Ovary (tissue), 9 donors: Measurements from ENCODE around the gene METTL27. TPM values are rescaled to one million over a fixed set of nuclear protein-coding genes. Genes with fewer than 3 reads are reported as not detected.
"Not testable (repeated sequence)": the region's sequence is repeated elsewhere in the genome, so short reads cannot be mapped to it uniquely, and the experiment has no call there.

Experiments
- DNase-seq, 5 donors: peaks; one replicate each; pipeline ENCODE4 v3.0.0-alpha.2; 2019 to 2020
- H3K27ac ChIP-seq, 2 donors: fragments of 200-600 bp; one replicate each; pipeline versions ENCODE4 v1.5.1 to v1.8.0; 2019 to 2022
- H3K27me3 ChIP-seq: fragments of 200-600 bp; one replicate; pipeline ENCODE4 v1.8.0; 2022
- H3K36me3 ChIP-seq: fragments of 200-600 bp; sonication (generic); one replicate; pipeline ENCODE4 v1.5.1; 2019
- H3K4me1 ChIP-seq: one replicate; pipeline ENCODE4 v1.8.1; 2013; ENCODE audit warnings: mild to moderate bottlenecking, moderate library complexity; ENCODE audit not compliant: insufficient read depth
- H3K4me3 ChIP-seq: fragments of 200-600 bp; sonication (generic); one replicate; pipeline ENCODE4 v1.5.1; 2017
- H3K9me3 ChIP-seq, 2 donors: fragments of 200-600 bp in 1 of 2; sonication (generic) in 1 of 2; one replicate each; pipeline versions ENCODE4 v1.5.1 to v1.8.1; 2013 to 2019; ENCODE audit warnings: mild to moderate bottlenecking in 1 of 2, moderate library complexity in 1 of 2
- CTCF ChIP-seq, 3 donors: fragments of 450-650 bp in 2 of 3; fragments of 200-600 bp in 1 of 3; IDR thresholded peaks; one replicate each; pipeline versions ENCODE4 v1.5.1 to v1.8.0; 2016 to 2022; ENCODE audit warnings: antibody characterized with exemption in 3 of 3, mild to moderate bottlenecking in 1 of 3
- EP300 ChIP-seq: sonication (generic); formaldehyde crosslinking; IDR thresholded peaks from one replicate; pipeline ENCODE4 v1.6.1; 2017; ENCODE audit warnings: antibody characterized with exemption
- POLR2A ChIP-seq: fragments of 450-650 bp; IDR thresholded peaks from one replicate; pipeline ENCODE4 v1.6.1; 2017; ENCODE audit warnings: antibody characterized with exemption, mild to moderate bottlenecking, moderate library complexity
- WGBS, 3 donors: extraction: QIAGEN DNeasy Blood & Tissue Kit in 1 of 3; methylation state at CpG; one replicate each; pipeline versions ENCODE4 v1.1.5 to v1.1.7; 2013 to 2017; 5-methylcytosine and 5-hydroxymethylcytosine counted together
- intact Hi-C, 4 donors: fragments of 100-400 bp; cut with DNase I; formaldehyde crosslinking; loops; one replicate each; pipeline versions ENCODE4 v1.11.0 to v1.15.1; 2022 to 2023
- polyA plus RNA-seq, 2 donors: library from polyadenylated mRNA; stranded (reverse); fragments of 200-250 nt in 1 of 2; fragments of 350-450 nt in 1 of 2; fragmentation: Illumina TruSeq in 1 of 2; extraction: RNeasy Lipid Tissue Mini Kit (QIAGEN cat#74804) in 1 of 2; gene quantifications; one replicate each; pipeline ENCODE4 v1.2.3, GENCODE V29; 2013 to 2014
- total RNA-seq, 7 donors: library from RNA; depleted of rRNA in 2 of 7; stranded (reverse); fragments of >200 nt in 2 of 7; fragmentation: NEBNext Ultra II Directional in 3 of 7; extraction: Animal tissue kit (Norgen Biotek cat#: 25700) in 3 of 7; gene quantifications; one replicate each; pipeline versions ENCODE4 v1.1.0 to v1.2.4, GENCODE V29; 2016 to 2023
- donor health status: DM: no; HTN: no; CAD: no; lungs with moderate emphysema.
- donor health status: DM: no; HTN: no; CAD: no.
- donor health status: Bipolar disorder and iron deficiency.
- donor health status: DM: yes; HTN: yes; CAD: no.
- donor health status: DM: no; HTN: no; CAD: no.
- donor health status: DM: yes; HTN: yes; CAD: no.

The METTL27 gene
- total and polyA plus RNA-seq, 9 donors, result 1.8 to 25.6 (median 3.6) TPM; not detected in 1

- no peak for DNase-seq
- Histone ChIP-seq H3K4me1 (peaks cover 1% of the 10 kb centered on the region), H3K27ac (no peak overlapping the region), H3K9me3 (no peaks in the 10 kb centered on the region), H3K36me3 (no peaks in the 10 kb centered on the region), H3K27me3 (no peaks in the 10 kb centered on the region), H3K4me3 (no peak overlapping the region)
- WGBS, 3 donors, result 70 to 81% (median 75%) methylated on average over 5 of the region's 5 CpGs
- TF ChIP-seq POLR2A, result no peak
- no peak for TF ChIP-seq EP300
- TF ChIP-seq CTCF (IDR thresholded peaks at IDR 0.05), result no peak
- intact Hi-C loops, result no loop called here
These were observed 19.1 kb downstream of the METTL27 start for GRCh38 chr7:73823257-73823656.

- no peaks in the 10 kb centered on the region for H3K36me3 ChIP-seq
- DNase-seq, result no peak
- H3K4me1 ChIP-seq, result no peaks in the 10 kb centered on the region
- no peaks in the 10 kb centered on the region for H3K27me3 ChIP-seq
- WGBS, 3 donors, result 63 to 67% (median 64%) methylated on average over 14 to 15 of the region's 15 CpGs
- no peak overlapping the region for H3K4me3 ChIP-seq
- H3K9me3 ChIP-seq, result no peaks in the 10 kb centered on the region
- H3K27ac ChIP-seq, result no peak overlapping the region
- TF ChIP-seq POLR2A (no peak), CTCF (IDR thresholded peaks at IDR 0.05) (no peak), EP300 (no peak)
- intact Hi-C loops, result no loop called here
These were observed 19.8 kb downstream of the METTL27 start for GRCh38 chr7:73822319-73823173.

- intact Hi-C loops, DNase-seq, H3K27me3 ChIP-seq, H3K4me1 ChIP-seq, H3K27ac ChIP-seq, H3K4me3 ChIP-seq, H3K36me3 ChIP-seq, H3K9me3 ChIP-seq: not testable (repeated sequence)
- WGBS, 3 donors, result 90 to 93% (median 92%) methylated on average over 14 of the region's 14 CpGs
These were observed 20.6 kb downstream of the METTL27 start for GRCh38 chr7:73821597-73822285.

GRCh38 chr7:73820013-73820412 is 22.3 kb downstream of the METTL27 start:
- TF ChIP-seq CTCF (IDR thresholded peaks at IDR 0.05) (no peak), EP300 (no peak), POLR2A (no peak)
- Histone ChIP-seq H3K36me3 (no peaks in the 10 kb centered on the region), H3K4me3 (no peak overlapping the region), H3K9me3 (no peaks in the 10 kb centered on the region), H3K27me3 (no peaks in the 10 kb centered on the region), H3K4me1 (no peaks in the 10 kb centered on the region), H3K27ac (no peak overlapping the region)
- no peak for DNase-seq
- WGBS, 3 donors, result 77 to 82% (median 78%) methylated on average over 7 of the region's 7 CpGs
- intact Hi-C loops, result no loop called here

- Histone ChIP-seq H3K36me3 (no peaks in the 10 kb centered on the region), H3K27me3 (no peaks in the 10 kb centered on the region), H3K27ac (no peak overlapping the region), H3K9me3 (peaks cover 0 to 4% of the 10 kb centered on the region in 2 donors), H3K4me1 (no peaks in the 10 kb centered on the region), H3K4me3 (no peak overlapping the region)
- no peak for DNase-seq
- TF ChIP-seq POLR2A (no peak), CTCF (IDR thresholded peaks at IDR 0.05) (no peak)
- WGBS, 3 donors, result 86 to 90% (median 89%) methylated on average over 6 of the region's 6 CpGs
- intact Hi-C loops, result no loop called here
These were observed 25.2 kb downstream of the METTL27 start for GRCh38 chr7:73817121-73817520.
